Subcutaneous abdominal adipose tissue (tissue), 5 donors: ENCODE measurements around the gene SRM.
"Not testable (repeated sequence)": the region's sequence is repeated elsewhere in the genome, so short reads cannot be mapped to it uniquely, and the experiment has no call there.

ENCODE experiments used
- H3K27ac ChIP-seq: one replicate; pipeline ENCODE4 v1.7.0; 2013; ENCODE audit warnings: low read depth, mild to moderate bottlenecking, inconsistent platforms, low read length, moderate library complexity
- H3K27me3 ChIP-seq, 5 donors: one replicate each; pipeline ENCODE4 v1.7.0; 2013; ENCODE audit warnings: low read length in 5 of 5, inconsistent platforms in 1 of 5; ENCODE audit not compliant: control insufficient read depth in 5 of 5, insufficient read depth in 4 of 5
- H3K36me3 ChIP-seq, 5 donors: one replicate each; pipeline ENCODE4 v1.7.0; 2013; ENCODE audit warnings: low read length in 5 of 5; ENCODE audit not compliant: control insufficient read depth in 5 of 5, insufficient read depth in 5 of 5
- H3K4me1 ChIP-seq, 5 donors: one replicate each; pipeline ENCODE4 v1.7.0; 2013; ENCODE audit warnings: low read length in 5 of 5, mild to moderate bottlenecking in 3 of 5, moderate library complexity in 1 of 5; ENCODE audit not compliant: control insufficient read depth in 5 of 5, insufficient read depth in 5 of 5
- H3K4me3 ChIP-seq, 5 donors: one replicate each; pipeline ENCODE4 v1.7.0; 2013; ENCODE audit warnings: low read length in 5 of 5, low read depth in 1 of 5
- H3K9ac ChIP-seq, 5 donors: one replicate each; pipeline ENCODE4 v1.7.0; 2013; ENCODE audit warnings: low read length in 5 of 5, mild to moderate bottlenecking in 4 of 5, moderate library complexity in 3 of 5
- H3K9me3 ChIP-seq, 5 donors: one replicate each; pipeline ENCODE4 v1.7.0; 2013; ENCODE audit warnings: low read length in 5 of 5; ENCODE audit not compliant: control insufficient read depth in 5 of 5
- donor health status: healthy.
- donor health status: healthy.
- donor health status: healthy.
- donor health status: healthy.
- donor health status: healthy.

The SRM gene

GRCh38 chr1:11024154-11024873 lies 35.5 kb downstream of the SRM start:
- H3K9ac ChIP-seq = no peak overlapping the region
- no peak overlapping the region for H3K4me3 ChIP-seq
- H3K9me3 ChIP-seq = no peaks in the 10 kb centered on the region
- H3K4me1 ChIP-seq = peaks cover 0 to 4% (median 0%) of the 10 kb centered on the region in 5 donors
- peaks cover 50 to 81% (median 72%) of the 10 kb centered on the region in 5 donors for H3K36me3 ChIP-seq
- H3K27me3 ChIP-seq = no peaks in the 10 kb centered on the region
- H3K27ac ChIP-seq = no peak overlapping the region

DNA sequence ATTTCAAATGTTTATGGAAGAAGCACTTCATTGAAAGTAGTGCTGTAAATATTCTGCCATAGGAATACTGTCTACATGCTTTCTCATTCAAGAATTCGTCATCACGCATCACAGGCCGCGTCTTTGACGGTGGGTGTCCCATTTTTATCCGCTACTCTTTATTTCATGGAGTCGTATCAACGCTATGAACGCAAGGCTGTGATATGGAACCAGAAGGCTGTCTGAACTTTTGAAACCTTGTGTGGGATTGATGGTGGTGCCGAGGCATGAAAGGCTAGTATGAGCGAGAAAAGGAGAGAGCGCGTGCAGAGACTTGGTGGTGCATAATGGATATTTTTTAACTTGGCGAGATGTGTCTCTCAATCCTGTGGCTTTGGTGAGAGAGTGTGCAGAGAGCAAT lies 36.6 kb downstream of the SRM start:
- Histone ChIP-seq H3K4me3 (no peak overlapping the region), H3K9me3 (no peaks in the 10 kb centered on the region), H3K36me3 (peaks cover 60 to 92% (median 81%) of the 10 kb centered on the region in 5 donors), H3K9ac (no peak overlapping the region), H3K27me3 (no peaks in the 10 kb centered on the region), H3K4me1 (peaks cover 0 to 4% (median 0%) of the 10 kb centered on the region in 5 donors), H3K27ac (no peak overlapping the region)

DNA sequence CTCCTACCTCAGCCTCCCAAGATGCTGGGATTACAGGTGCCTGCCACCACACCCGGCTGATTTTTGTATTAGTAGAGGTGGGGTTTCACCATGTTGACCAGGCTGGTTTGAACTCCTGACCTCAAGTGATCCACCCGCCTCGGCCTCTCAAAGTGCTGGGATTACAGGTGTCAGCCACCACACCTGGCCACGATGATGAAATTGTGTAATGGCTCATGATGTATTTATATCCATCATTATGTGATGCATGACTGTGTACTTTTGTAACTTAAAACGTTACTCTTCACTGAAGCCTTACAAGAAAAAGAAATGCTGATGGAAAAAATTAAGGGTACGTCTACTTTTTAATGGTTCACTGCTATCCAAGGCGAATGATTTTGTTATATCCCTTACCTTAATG lies 39.8 kb downstream of the SRM start:
- H3K36me3 ChIP-seq = peaks cover 44 to 96% (median 81%) of the 10 kb centered on the region in 5 donors
- no peaks in the 10 kb centered on the region for H3K9me3 ChIP-seq
- no peak overlapping the region for H3K4me3 ChIP-seq
- no peak overlapping the region for H3K9ac ChIP-seq
- H3K27ac ChIP-seq = no peak overlapping the region
- H3K4me1 ChIP-seq = peaks cover 0 to 6% (median 0%) of the 10 kb centered on the region in 5 donors
- no peaks in the 10 kb centered on the region for H3K27me3 ChIP-seq

DNA sequence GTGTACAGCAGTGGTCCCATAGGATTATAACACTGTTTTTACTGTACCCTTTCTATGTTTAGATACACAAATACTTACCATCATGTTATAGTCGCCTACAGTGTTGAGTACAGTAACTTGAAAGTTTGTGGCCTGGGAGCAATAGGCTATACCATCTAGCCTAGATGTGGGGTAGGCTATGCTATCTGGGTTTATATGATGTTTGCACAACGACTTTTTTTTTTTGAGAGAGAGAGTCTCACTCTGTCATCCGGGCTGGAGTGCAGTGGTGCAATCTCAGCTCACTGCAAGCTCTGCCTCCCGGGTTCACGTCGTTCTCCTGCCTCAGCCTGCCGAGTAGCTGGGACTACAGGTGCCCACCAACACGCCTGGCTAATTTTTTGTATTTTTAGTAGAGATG lies 40.5 kb downstream of the SRM start:
- H3K4me1 ChIP-seq = peaks cover 0 to 12% (median 5%) of the 10 kb centered on the region in 5 donors
- H3K9me3 ChIP-seq, H3K9ac ChIP-seq, H3K27ac ChIP-seq, H3K27me3 ChIP-seq, H3K4me3 ChIP-seq: not testable (repeated sequence)
- peaks cover 40 to 96% (median 79%) of the 10 kb centered on the region in 5 donors for H3K36me3 ChIP-seq

- peak overlapping the region; percentile 82 to 99 (median 92) for H3K4me3 ChIP-seq
- H3K9me3 ChIP-seq = no peaks in the 10 kb centered on the region
- H3K27me3 ChIP-seq = no peaks in the 10 kb centered on the region
- H3K36me3 ChIP-seq = peaks cover 14 to 44% (median 31%) of the 10 kb centered on the region in 5 donors
- H3K4me1 ChIP-seq = peaks cover 10 to 32% (median 24%) of the 10 kb centered on the region in 5 donors
- H3K9ac ChIP-seq = peak overlapping the region; percentile 57 to 100 (median 98)
- H3K27ac ChIP-seq = peak overlapping the region; percentile 92
Measured at GRCh38 chr1:11013160-11013531, 46.7 kb downstream of the SRM start.

DNA sequence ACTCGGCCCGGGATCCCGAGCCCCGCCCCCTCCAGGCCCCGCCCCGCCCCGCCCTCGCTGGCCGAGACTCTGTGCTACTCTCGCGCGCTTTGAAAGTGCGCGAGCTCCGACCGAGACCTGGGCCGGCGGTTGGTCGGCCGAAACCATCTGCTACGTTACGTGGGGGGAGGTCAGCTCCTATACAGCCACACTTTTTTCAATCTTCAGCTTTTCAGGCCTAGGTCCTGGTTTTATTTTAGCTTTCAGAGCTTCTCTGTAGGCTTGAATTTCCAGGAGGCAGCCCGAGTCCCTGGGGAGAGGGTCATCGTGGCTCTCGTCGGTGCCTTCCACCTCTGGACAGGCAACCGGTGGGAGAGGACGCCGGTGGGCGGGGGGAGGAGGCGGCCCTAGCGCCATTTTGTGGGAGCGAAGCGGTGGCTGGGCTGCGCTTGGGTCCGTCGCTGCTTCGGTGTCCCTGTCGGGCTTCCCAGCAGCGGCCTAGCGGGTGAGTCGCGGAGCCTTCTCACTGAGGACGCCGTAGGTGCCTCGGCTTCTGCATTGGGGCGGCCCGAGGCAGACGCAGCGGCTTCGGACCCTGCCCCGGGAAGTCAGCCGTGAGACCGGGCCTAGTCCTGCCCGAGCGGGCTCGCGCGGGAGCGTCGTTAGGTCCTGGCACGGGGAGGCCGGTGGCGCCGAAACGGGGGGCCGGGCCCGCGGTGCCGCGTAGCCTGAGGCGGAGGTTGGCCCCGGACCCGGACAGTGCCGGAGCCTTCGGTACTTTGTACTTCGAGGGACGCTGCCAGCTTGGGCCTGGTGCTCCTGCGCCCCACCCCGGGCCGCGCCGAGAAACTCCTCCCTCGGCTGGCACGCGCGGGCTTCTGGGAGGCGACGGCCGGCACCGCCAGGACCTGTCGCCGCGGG lies 47.3 kb downstream of the SRM start, which contains the start of gene TARDBP:
Gene TARDBP, plus strand, starts transcription at position 395 of the 900 bp plus-strand sequence. CDS start 1,074 bp downstream, outside the sequence.
- Histone ChIP-seq H3K9me3 (no peaks in the 10 kb centered on the region), H3K27ac (peak within 1 kb of the TSS; percentile 92), H3K4me3 (peak within 1 kb of the TSS; percentile 82 to 99 (median 92)), H3K4me1 (peaks cover 10 to 32% (median 24%) of the 10 kb centered on the region in 5 donors), H3K9ac (peak within 1 kb of the TSS; percentile 63 to 100 (median 98)), H3K27me3 (no peaks in the 10 kb centered on the region), H3K36me3 (peaks cover 14 to 38% (median 29%) of the 10 kb centered on the region in 5 donors)
